GM10266 (cell line): ENCODE results near the gene CHST8.

Source experiments
- DNase-seq: peaks from one replicate; pipeline ENCODE4 v3.0.0; 2012; ENCODE audit errors: extremely low spot score
- CTCF ChIP-seq: IDR thresholded peaks from 2 replicates; pipeline ENCODE4 v1.5.1; 2012; ENCODE audit warnings: mild to moderate bottlenecking, low read depth; ENCODE audit not compliant: control insufficient read depth, insufficient read depth; ENCODE audit errors: missing control alignments

The CHST8 gene

GRCh38 chr19:33627962-33628839, 6.4 kb downstream of the CHST8 start:
- DNase-seq = no peak
- TF ChIP-seq CTCF = no peak

GRCh38 chr19:33628921-33629825, 7.4 kb downstream of the CHST8 start:
- TF ChIP-seq CTCF = no peak
- no peak for DNase-seq

GRCh38 chr19:33629826-33630375, 8.1 kb downstream of the CHST8 start:
- no peak for TF ChIP-seq CTCF
- no peak for DNase-seq

GRCh38 chr19:33630880-33631608, 9.3 kb downstream of the CHST8 start:
- no peak for TF ChIP-seq CTCF
- DNase-seq = no peak

- no peak for TF ChIP-seq CTCF
- DNase-seq = no peak
These were observed 9.8 kb downstream of the CHST8 start for GRCh38 chr19:33631609-33631973.

GRCh38 chr19:33634361-33635091, 12.8 kb downstream of the CHST8 start:
- DNase-seq = no peak
- TF ChIP-seq CTCF = no peak
